Suprapubic skin (tissue), 4 donors: ENCODE data around the gene GPRC6A. TPM values are rescaled to one million over a fixed set of nuclear protein-coding genes. Genes with fewer than 3 reads are reported as not detected.
A peak's percentile ranks its signal among the peaks of the same experiment; 100 is the strongest.

Experiments
- DNase-seq, 2 donors: peaks; one replicate each; pipeline ENCODE4 v3.0.0-alpha.2; 2019; ENCODE audit warnings: low spot score in 2 of 2
- H3K27ac ChIP-seq: fragments of 200-600 bp; sonication (generic); one replicate; pipeline ENCODE4 v1.5.1; 2019
- H3K27me3 ChIP-seq: fragments of 200-600 bp; sonication (generic); one replicate; pipeline ENCODE4 v1.5.1; 2019
- H3K36me3 ChIP-seq: fragments of 200-600 bp; sonication (generic); one replicate; pipeline ENCODE4 v1.5.1; 2019
- H3K4me1 ChIP-seq: fragments of 200-600 bp; sonication (generic); one replicate; pipeline ENCODE4 v1.5.1; 2019
- H3K4me3 ChIP-seq: fragments of 200-600 bp; sonication (generic); one replicate; pipeline ENCODE4 v1.5.1; 2019; ENCODE audit warnings: mild to moderate bottlenecking
- H3K9me3 ChIP-seq: fragments of 200-600 bp; sonication (generic); one replicate; pipeline ENCODE4 v1.5.1; 2019
- CTCF ChIP-seq, 2 donors: fragments of 200-600 bp in 1 of 2; fragments of 450-650 bp in 1 of 2; sonication (generic) in 1 of 2; IDR thresholded peaks; one replicate each; pipeline ENCODE4 v1.5.1; 2016 to 2019; ENCODE audit warnings: antibody characterized with exemption in 2 of 2, mild to moderate bottlenecking in 1 of 2, moderate library complexity in 1 of 2
- EP300 ChIP-seq: sonication (generic); formaldehyde crosslinking; IDR thresholded peaks from one replicate; pipeline ENCODE4 v1.6.1; 2017; ENCODE audit warnings: antibody characterized with exemption
- POLR2A ChIP-seq, 2 donors: fragments of 450-650 bp; IDR thresholded peaks; one replicate each; pipeline ENCODE4 v1.6.1; 2017; ENCODE audit warnings: antibody characterized with exemption in 2 of 2, mild to moderate bottlenecking in 2 of 2, moderate library complexity in 2 of 2
- POLR2AphosphoS5 ChIP-seq, 3 donors: sonication (generic); formaldehyde crosslinking; IDR thresholded peaks; one replicate each; pipeline ENCODE4 v1.6.1; 2017; ENCODE audit warnings: antibody characterized with exemption in 3 of 3
- WGBS: methylation state at CpG from one replicate; pipeline ENCODE4 v1.1.5; 2018; 5-methylcytosine and 5-hydroxymethylcytosine counted together
- total RNA-seq, 4 donors: library from RNA; depleted of rRNA; stranded (reverse); fragments of >200 nt; gene quantifications; one replicate each; pipeline ENCODE4 v1.1.0, GENCODE V29; 2016

Gene GPRC6A
- total RNA-seq, 4 donors from 2014 or later = not detected

GRCh38 chr6:116779573-116780164 lies 49.2 kb downstream of the GPRC6A start:
- H3K4me1 ChIP-seq = no peaks in the 10 kb centered on the region
- no peaks in the 10 kb centered on the region for H3K27me3 ChIP-seq
- WGBS = 38% methylated on average over 13 of the region's 13 CpGs
- H3K9me3 ChIP-seq = no peaks in the 10 kb centered on the region
- no peak overlapping the region for H3K4me3 ChIP-seq
- TF ChIP-seq POLR2A (IDR thresholded peaks at IDR 0.05) = no peak
- TF ChIP-seq EP300 = no peak
- TF ChIP-seq POLR2AphosphoS5 (IDR thresholded peaks at IDR 0.05) = no peak
- peak in 1 of 2 donors; percentile 9 for TF ChIP-seq CTCF (IDR thresholded peaks at IDR 0.05)
- no peak for DNase-seq
- H3K27ac ChIP-seq = no peak overlapping the region
- H3K36me3 ChIP-seq = no peaks in the 10 kb centered on the region

GRCh38 chr6:116773886-116774285 lies 55.0 kb downstream of the GPRC6A start:
- Histone ChIP-seq H3K4me1 (no peaks in the 10 kb centered on the region), H3K27me3 (no peaks in the 10 kb centered on the region), H3K4me3 (no peak overlapping the region), H3K36me3 (no peaks in the 10 kb centered on the region), H3K27ac (no peak overlapping the region), H3K9me3 (no peaks in the 10 kb centered on the region)
- TF ChIP-seq POLR2AphosphoS5 (IDR thresholded peaks at IDR 0.05) = no peak
- TF ChIP-seq POLR2A (IDR thresholded peaks at IDR 0.05) = no peak
- no peak for TF ChIP-seq EP300
- no peak for TF ChIP-seq CTCF (IDR thresholded peaks at IDR 0.05)
- 53% methylated on average over 1 of the region's 1 CpG for WGBS
- DNase-seq = no peak

- Histone ChIP-seq H3K27me3 (no peaks in the 10 kb centered on the region), H3K4me3 (no peak overlapping the region), H3K9me3 (no peaks in the 10 kb centered on the region), H3K36me3 (no peaks in the 10 kb centered on the region), H3K4me1 (no peaks in the 10 kb centered on the region), H3K27ac (no peak overlapping the region)
- WGBS = 71% methylated on average over 1 of the region's 1 CpG
- TF ChIP-seq POLR2A (IDR thresholded peaks at IDR 0.05) = no peak
- TF ChIP-seq EP300 = no peak
- no peak for TF ChIP-seq CTCF (IDR thresholded peaks at IDR 0.05)
- no peak for TF ChIP-seq POLR2AphosphoS5 (IDR thresholded peaks at IDR 0.05)
- DNase-seq = no peak
Measured at GRCh38 chr6:116772450-116772849, 56.4 kb downstream of the GPRC6A start.

- DNase-seq = no peak
- H3K4me1 ChIP-seq = peaks cover 16% of the 10 kb centered on the region
- H3K9me3 ChIP-seq = no peaks in the 10 kb centered on the region
- WGBS = 54% methylated on average over 2 of the region's 2 CpGs
- H3K27ac ChIP-seq = no peak overlapping the region
- no peak overlapping the region for H3K4me3 ChIP-seq
- peaks cover 31% of the 10 kb centered on the region for H3K27me3 ChIP-seq
- TF ChIP-seq POLR2A (IDR thresholded peaks at IDR 0.05) = no peak
- TF ChIP-seq CTCF (IDR thresholded peaks at IDR 0.05) = no peak
- no peak for TF ChIP-seq POLR2AphosphoS5 (IDR thresholded peaks at IDR 0.05)
- no peaks in the 10 kb centered on the region for H3K36me3 ChIP-seq
Measured at GRCh38 chr6:116767715-116768114, 61.2 kb downstream of the GPRC6A start.

GRCh38 chr6:116766506-116767176 lies 62.2 kb downstream of the GPRC6A start:
- H3K27me3 ChIP-seq = peaks cover 31% of the 10 kb centered on the region
- no peaks in the 10 kb centered on the region for H3K9me3 ChIP-seq
- no peak overlapping the region for H3K27ac ChIP-seq
- H3K36me3 ChIP-seq = no peaks in the 10 kb centered on the region
- no peak for TF ChIP-seq EP300
- DNase-seq = no peak
- WGBS = 55% methylated on average over 5 of the region's 5 CpGs
- H3K4me1 ChIP-seq = peaks cover 16% of the 10 kb centered on the region
- no peak overlapping the region for H3K4me3 ChIP-seq
